Measurements from ENCODE around the gene FKBP6.
"Not testable (repeated sequence)": the region's sequence is repeated elsewhere in the genome, so short reads cannot be mapped to it uniquely, and the experiment has no call there.

DNA sequence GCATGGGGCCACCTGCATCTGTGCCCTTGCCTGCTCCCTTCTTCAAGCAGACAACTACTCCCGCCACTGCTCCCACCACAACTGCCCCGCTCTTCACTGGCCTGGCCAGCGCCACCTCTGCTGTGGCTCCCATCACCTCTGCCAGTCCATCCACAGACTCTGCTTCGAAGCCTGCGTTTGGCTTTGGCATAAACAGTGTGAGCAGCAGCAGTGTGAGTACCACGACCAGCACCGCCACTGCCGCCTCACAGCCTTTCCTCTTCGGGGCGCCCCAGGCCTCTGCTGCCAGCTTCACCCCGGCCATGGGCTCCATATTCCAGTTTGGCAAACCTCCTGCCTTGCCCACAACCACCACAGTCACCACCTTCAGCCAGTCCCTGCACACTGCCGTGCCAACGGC, 30.7 kb upstream of the FKBP6 start:
- TF ChIP-seq TAF1 (IDR thresholded peaks at IDR 0.05; ENCODE audit: low read depth); EP300 (conservative IDR thresholded peaks at IDR 0.05; ENCODE audit: poor library complexity, severe bottlenecking); RAD21 (conservative IDR thresholded peaks at IDR 0.05): not testable (repeated sequence)
- TF ChIP-seq, protein P1, sequence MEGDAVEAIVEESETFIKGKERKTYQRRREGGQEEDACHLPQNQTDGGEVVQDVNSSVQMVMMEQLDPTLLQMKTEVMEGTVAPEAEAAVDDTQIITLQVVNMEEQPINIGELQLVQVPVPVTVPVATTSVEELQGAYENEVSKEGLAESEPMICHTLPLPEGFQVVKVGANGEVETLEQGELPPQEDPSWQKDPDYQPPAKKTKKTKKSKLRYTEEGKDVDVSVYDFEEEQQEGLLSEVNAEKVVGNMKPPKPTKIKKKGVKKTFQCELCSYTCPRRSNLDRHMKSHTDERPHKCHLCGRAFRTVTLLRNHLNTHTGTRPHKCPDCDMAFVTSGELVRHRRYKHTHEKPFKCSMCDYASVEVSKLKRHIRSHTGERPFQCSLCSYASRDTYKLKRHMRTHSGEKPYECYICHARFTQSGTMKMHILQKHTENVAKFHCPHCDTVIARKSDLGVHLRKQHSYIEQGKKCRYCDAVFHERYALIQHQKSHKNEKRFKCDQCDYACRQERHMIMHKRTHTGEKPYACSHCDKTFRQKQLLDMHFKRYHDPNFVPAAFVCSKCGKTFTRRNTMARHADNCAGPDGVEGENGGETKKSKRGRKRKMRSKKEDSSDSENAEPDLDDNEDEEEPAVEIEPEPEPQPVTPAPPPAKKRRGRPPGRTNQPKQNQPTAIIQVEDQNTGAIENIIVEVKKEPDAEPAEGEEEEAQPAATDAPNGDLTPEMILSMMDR (IDR thresholded peaks at IDR 0.05; ENCODE audit: poor library complexity, severe bottlenecking), result not testable (repeated sequence)

Measured in neural cell (in vitro differentiated cells).